AG10803 (cell line): ENCODE results near the gene CDK5RAP2.

ENCODE experiments used
- DNase-seq: peaks from one replicate; pipeline ENCODE4 v3.0.0; 2010; ENCODE audit warnings: low read depth
- H3K4me3 ChIP-seq: 2 replicates; pipeline ENCODE4 v1.5.1; 2011; ENCODE audit warnings: mild to moderate bottlenecking, low read length, control low read depth
- TF ChIP-seq, protein P1 (sequence below): conservative IDR thresholded peaks from 2 replicates; pipeline ENCODE4 v1.5.1; 2011; ENCODE audit warnings: mild to moderate bottlenecking, low read length, control low read depth, inconsistent platforms

The CDK5RAP2 gene

GRCh38 chr9:120456218-120456617 is 123.7 kb downstream of the CDK5RAP2 start:
- H3K4me3 ChIP-seq = no peak overlapping the region
- no peak for DNase-seq
- TF ChIP-seq, protein P1, sequence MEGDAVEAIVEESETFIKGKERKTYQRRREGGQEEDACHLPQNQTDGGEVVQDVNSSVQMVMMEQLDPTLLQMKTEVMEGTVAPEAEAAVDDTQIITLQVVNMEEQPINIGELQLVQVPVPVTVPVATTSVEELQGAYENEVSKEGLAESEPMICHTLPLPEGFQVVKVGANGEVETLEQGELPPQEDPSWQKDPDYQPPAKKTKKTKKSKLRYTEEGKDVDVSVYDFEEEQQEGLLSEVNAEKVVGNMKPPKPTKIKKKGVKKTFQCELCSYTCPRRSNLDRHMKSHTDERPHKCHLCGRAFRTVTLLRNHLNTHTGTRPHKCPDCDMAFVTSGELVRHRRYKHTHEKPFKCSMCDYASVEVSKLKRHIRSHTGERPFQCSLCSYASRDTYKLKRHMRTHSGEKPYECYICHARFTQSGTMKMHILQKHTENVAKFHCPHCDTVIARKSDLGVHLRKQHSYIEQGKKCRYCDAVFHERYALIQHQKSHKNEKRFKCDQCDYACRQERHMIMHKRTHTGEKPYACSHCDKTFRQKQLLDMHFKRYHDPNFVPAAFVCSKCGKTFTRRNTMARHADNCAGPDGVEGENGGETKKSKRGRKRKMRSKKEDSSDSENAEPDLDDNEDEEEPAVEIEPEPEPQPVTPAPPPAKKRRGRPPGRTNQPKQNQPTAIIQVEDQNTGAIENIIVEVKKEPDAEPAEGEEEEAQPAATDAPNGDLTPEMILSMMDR = no peak

- TF ChIP-seq, protein P1 = no peak
- no peak for DNase-seq
- no peak overlapping the region for H3K4me3 ChIP-seq
These were observed 125.5 kb downstream of the CDK5RAP2 start for GRCh38 chr9:120454467-120454866.

DNA sequence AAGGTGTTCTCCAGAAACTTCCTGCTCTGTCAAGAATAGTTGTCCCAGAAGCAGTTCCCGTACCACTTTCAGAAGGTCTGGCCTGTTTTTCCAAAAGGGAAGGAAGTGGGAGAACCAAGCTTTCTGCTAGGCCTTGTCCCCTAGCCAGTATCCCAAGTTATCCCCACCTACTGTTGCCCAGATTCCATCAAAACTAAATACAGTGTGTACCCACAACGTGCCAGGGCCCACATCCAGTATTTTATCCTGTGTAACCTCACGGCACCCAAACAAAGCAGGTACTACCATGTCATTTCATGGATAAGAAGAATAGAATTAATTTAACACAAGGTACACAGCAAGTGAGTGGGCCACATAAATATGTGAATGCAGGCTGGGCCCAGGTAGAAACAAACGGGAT is 126.2 kb downstream of the CDK5RAP2 start:
- H3K4me3 ChIP-seq = no peak overlapping the region
- TF ChIP-seq, protein P1 = no peak
- DNase-seq = no peak

- no peak for DNase-seq
- TF ChIP-seq, protein P1 = no peak
- no peak overlapping the region for H3K4me3 ChIP-seq
These were observed 127.3 kb downstream of the CDK5RAP2 start for GRCh38 chr9:120452631-120453030.

DNA sequence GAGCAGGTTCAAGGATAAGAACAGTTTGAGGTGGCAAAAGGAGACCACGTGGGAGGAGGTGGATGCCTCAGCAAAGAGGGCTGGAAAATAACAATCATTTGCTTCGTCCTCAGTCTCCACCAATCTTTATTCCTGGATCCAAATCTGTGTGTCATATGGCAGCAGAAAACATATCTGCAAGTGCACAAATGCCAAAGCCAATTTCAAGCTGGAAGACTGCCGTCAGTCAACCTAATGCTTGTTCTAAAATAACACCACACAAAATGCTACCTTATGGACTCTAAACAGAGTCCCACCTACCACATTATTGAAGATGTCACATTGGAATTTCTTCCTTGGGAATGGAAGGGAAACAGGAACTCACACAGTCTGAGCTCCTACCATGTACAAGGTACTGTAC is 129.1 kb downstream of the CDK5RAP2 start:
- no peak for DNase-seq
- TF ChIP-seq, protein P1 = no peak
- no peak overlapping the region for H3K4me3 ChIP-seq

DNA sequence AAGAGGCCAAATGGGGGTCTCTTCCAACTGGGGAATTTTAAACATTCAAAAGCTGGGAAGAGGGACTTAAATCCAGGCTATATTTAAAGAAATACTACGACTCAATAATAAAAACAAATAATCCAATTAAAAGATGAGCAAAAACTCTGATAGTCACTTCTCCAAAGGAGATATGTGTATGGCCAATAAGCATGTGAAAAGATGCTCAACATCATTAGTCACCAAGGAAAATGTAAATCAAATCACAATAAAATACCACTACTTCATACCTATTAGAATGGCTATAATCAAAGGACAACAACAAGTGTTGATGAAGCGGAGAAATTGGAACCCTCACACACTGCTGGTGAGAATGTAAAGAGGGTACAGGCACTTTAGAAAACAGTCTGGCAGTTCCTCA is 130.4 kb downstream of the CDK5RAP2 start:
- no peak for DNase-seq
- no peak overlapping the region for H3K4me3 ChIP-seq
- TF ChIP-seq, protein P1 = no peak

DNA sequence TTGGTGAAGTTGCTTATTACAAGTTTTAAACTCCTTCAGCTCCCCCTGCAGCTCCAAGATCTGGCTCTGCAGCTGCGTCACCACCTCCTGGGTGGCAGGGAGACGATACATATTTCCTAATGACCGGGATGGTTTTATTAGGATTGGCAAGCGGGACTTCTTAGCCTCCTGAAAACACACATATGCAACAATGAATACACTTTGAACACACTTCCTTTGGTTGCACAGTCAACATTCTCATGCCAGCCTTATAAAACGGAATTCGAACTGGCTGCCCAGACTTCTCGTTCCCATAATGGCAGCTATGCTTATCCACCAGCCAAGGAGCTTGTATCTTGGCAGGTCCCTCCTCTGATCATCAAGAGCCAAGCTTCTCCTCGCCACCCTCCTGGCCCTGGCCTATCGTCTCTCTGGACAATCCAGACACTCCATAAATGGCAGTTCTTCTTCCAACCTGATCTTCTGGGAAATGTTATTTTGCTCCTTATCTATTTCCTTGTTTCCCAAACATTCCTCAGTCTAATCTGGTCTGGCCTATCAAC is 131.9 kb downstream of the CDK5RAP2 start:
- no peak for DNase-seq
- TF ChIP-seq, protein P1 = no peak
- no peak overlapping the region for H3K4me3 ChIP-seq
